Stomach (tissue), 4 donors: ENCODE measurements around the gene GRIA4.

Experiments used
- EP300 ChIP-seq: sonication (generic); formaldehyde crosslinking; IDR thresholded peaks from one replicate; pipeline ENCODE4 v1.6.1; 2017; ENCODE audit warnings: antibody characterized with exemption
- POLR2A ChIP-seq, 4 donors: fragments of 450-650 bp; IDR thresholded peaks; one replicate each; pipeline ENCODE4 v1.6.1; 2016; ENCODE audit warnings: antibody characterized with exemption in 4 of 4, control low read depth in 2 of 4, mild to moderate bottlenecking in 1 of 4, moderate library complexity in 1 of 4
- POLR2AphosphoS5 ChIP-seq, 3 donors: sonication (generic); formaldehyde crosslinking; IDR thresholded peaks; one replicate each; pipeline ENCODE4 v1.6.1; 2016; ENCODE audit warnings: antibody characterized with exemption in 3 of 3
- TF ChIP-seq, protein P1 (sequence below), 7 experiments: fragments of 450-650 bp in 4 of 7; fragments of 200-600 bp in 3 of 7; sonication (generic) in 3 of 7; IDR thresholded peaks; one replicate each; pipeline ENCODE4 v1.5.1; 2016 to 2019; ENCODE audit warnings: antibody characterized with exemption in 7 of 7, control low read depth in 2 of 7, mild to moderate bottlenecking in 1 of 7

DNA sequence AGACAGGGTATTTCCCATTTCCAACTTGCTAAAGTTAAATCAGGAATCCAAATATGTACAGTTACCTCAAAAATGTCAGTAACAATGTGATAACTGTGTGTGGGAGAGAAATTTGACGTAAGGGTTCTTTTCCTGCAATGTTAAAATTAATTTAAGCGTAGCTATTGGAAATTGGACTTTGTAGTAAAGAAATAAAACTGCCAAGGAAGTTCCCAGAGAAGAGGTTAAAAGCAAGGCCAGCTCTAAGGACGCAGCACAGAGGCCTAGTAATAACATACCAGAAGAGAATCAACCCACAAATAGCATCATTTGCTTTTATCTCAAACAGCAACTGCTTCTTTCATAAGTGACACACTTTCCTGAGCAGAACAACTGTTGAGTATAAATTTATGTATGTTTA is 36.8 kb upstream of the GRIA4 start:
- TF ChIP-seq, protein P1, sequence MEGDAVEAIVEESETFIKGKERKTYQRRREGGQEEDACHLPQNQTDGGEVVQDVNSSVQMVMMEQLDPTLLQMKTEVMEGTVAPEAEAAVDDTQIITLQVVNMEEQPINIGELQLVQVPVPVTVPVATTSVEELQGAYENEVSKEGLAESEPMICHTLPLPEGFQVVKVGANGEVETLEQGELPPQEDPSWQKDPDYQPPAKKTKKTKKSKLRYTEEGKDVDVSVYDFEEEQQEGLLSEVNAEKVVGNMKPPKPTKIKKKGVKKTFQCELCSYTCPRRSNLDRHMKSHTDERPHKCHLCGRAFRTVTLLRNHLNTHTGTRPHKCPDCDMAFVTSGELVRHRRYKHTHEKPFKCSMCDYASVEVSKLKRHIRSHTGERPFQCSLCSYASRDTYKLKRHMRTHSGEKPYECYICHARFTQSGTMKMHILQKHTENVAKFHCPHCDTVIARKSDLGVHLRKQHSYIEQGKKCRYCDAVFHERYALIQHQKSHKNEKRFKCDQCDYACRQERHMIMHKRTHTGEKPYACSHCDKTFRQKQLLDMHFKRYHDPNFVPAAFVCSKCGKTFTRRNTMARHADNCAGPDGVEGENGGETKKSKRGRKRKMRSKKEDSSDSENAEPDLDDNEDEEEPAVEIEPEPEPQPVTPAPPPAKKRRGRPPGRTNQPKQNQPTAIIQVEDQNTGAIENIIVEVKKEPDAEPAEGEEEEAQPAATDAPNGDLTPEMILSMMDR (IDR thresholded peaks at IDR 0.05): no peak
- TF ChIP-seq POLR2A (IDR thresholded peaks at IDR 0.05) (no peak), EP300 (no peak), POLR2AphosphoS5 (IDR thresholded peaks at IDR 0.05) (no peak)
